ENCODE results near the gene ADAM12. TPM values are rescaled to one million over a fixed set of nuclear protein-coding genes. Genes with fewer than 3 reads are reported as not detected.

The ADAM12 gene
- total RNA-seq, 2 experiments from 2014 or later, result 1.2 to 1.5 TPM

DNA sequence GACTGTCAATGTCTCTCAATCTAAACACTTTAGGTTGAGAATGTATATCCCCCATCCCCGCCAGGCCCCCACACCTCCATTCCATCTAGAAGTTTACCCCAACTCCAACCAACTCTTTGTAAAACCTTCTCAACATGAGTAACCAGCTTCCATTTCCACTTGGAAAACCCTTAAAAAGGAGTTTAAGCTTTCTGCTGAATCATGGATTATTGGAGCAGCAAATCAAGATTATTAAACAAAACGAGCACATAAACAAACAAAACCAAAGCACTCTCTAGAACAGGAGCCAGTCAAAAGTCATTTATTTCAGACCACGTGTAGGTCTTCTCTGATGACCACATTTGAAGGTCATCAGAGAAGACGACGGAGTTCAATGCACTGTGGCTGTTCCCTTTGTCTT, 278.4 kb downstream of the ADAM12 start:
- H3K4me1 Mint-ChIP-seq (ENCODE audit: low read depth), result no peaks in the 10 kb centered on the region
- Histone ChIP-seq H3K36me3 (ENCODE audit: insufficient read depth, low read length) (no peaks in the 10 kb centered on the region), H3K9me3 (ENCODE audit: control insufficient read depth in 1 of 2, insufficient read depth in 1 of 2, low read length in 2 of 2) (peaks cover 0 to 4% of the 10 kb centered on the region in 2 experiments), H3K27me3 (ENCODE audit: control insufficient read depth in 1 of 2, insufficient read depth in 2 of 2, low read length in 2 of 2) (no peaks in the 10 kb centered on the region), H3K4me1 (ENCODE audit: insufficient read depth, low read length) (no peaks in the 10 kb centered on the region), H3K27ac (ENCODE audit: low read depth in 1 of 2, low read length in 2 of 2) (no peak overlapping the region), H3K4me3 (ENCODE audit: low read length) (no peak overlapping the region)
- TF ChIP-seq, protein P1, sequence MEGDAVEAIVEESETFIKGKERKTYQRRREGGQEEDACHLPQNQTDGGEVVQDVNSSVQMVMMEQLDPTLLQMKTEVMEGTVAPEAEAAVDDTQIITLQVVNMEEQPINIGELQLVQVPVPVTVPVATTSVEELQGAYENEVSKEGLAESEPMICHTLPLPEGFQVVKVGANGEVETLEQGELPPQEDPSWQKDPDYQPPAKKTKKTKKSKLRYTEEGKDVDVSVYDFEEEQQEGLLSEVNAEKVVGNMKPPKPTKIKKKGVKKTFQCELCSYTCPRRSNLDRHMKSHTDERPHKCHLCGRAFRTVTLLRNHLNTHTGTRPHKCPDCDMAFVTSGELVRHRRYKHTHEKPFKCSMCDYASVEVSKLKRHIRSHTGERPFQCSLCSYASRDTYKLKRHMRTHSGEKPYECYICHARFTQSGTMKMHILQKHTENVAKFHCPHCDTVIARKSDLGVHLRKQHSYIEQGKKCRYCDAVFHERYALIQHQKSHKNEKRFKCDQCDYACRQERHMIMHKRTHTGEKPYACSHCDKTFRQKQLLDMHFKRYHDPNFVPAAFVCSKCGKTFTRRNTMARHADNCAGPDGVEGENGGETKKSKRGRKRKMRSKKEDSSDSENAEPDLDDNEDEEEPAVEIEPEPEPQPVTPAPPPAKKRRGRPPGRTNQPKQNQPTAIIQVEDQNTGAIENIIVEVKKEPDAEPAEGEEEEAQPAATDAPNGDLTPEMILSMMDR (IDR thresholded peaks at IDR 0.05), result no peak
- intact Hi-C loops (cut with DNase I, micrococcal nuclease), result no loop called here
- H3K9me3 Mint-ChIP-seq, result no peaks in the 10 kb centered on the region
- H3K36me3 Mint-ChIP-seq (ENCODE audit: low read depth), result no peaks in the 10 kb centered on the region
- H3K4me3 Mint-ChIP-seq, result no peak overlapping the region
- ATAC-seq (ENCODE audit: poor library complexity) (no peak), DNase-seq (no peak)
- H3K27me3 Mint-ChIP-seq, result peaks cover 10% of the 10 kb centered on the region
- H3K27ac Mint-ChIP-seq, result no peak overlapping the region
- ChIA-PET POLR2A (no interaction called here), CTCF (interaction anchor here (1.2 kb wide), 1 partner anchor 12 kb away, joined by 3 read pairs; no protein-coding TSS in a partner anchor)

DNA sequence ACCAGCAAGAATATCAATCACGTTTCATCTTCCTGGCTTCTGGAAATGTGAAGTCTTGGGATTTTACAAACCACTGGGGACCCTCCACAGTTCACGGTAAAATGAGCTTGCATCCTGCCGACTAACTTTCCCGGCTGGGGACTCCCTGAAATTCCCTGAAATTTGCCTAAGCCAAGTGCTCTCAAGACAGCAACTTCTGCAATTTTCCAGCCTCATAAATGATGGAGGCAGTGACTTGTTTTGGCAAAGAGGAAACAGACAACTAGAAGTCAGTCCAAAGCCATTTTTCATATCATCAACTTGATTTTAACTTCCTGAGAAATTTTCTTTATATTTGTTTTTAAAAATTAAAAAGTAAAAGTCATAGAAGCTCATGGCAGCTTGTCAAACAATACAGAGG, 279.6 kb downstream of the ADAM12 start:
- H3K9me3 ChIP-seq (ENCODE audit: control insufficient read depth in 1 of 2, insufficient read depth in 1 of 2, low read length in 2 of 2), result peaks cover 0 to 4% of the 10 kb centered on the region in 2 experiments
- no peak overlapping the region for H3K27ac Mint-ChIP-seq

DNA sequence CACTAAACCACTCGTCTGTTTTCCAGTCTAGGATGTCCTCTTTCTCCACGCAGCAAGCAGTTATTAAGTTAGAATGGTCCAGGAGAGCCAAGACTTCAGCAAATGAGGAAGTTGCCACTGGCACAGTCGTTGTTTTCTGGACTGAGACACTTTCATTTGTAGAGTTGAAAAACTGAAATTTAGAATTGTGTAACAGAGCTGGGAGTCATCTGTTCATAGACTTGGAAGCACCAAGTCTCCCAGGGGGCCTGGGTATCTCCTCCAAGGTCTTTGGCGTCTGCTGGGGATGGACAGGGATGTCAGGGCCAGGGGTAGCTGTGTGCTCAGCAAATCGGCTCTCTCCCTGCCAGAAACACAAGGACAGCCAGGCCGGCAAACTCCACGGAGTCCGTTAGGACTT, 283.5 kb downstream of the ADAM12 start:
- no peaks in the 10 kb centered on the region for H3K4me1 Mint-ChIP-seq (ENCODE audit: low read depth)
- CTCF ChIA-PET, result no interaction called here
- DNase-seq, result no peak
- no peaks in the 10 kb centered on the region for H3K4me1 ChIP-seq (ENCODE audit: insufficient read depth, low read length)
- H3K27ac ChIP-seq (ENCODE audit: low read depth in 1 of 2, low read length in 2 of 2), result no peak overlapping the region
- no peaks in the 10 kb centered on the region for H3K36me3 Mint-ChIP-seq (ENCODE audit: low read depth)
- TF ChIP-seq, protein P1 (IDR thresholded peaks at IDR 0.05), result no peak
- no peaks in the 10 kb centered on the region for H3K9me3 ChIP-seq (ENCODE audit: control insufficient read depth in 1 of 2, insufficient read depth in 1 of 2, low read length in 2 of 2)
- no peak overlapping the region for H3K4me3 Mint-ChIP-seq
- H3K4me3 ChIP-seq (ENCODE audit: low read length), result no peak overlapping the region
- no peaks in the 10 kb centered on the region for H3K36me3 ChIP-seq (ENCODE audit: insufficient read depth, low read length)
- intact Hi-C loops (cut with DNase I, micrococcal nuclease), result no loop called here
- no peak for ATAC-seq (ENCODE audit: poor library complexity)
- POLR2A ChIA-PET, result no interaction called here
- no peaks in the 10 kb centered on the region for H3K27me3 Mint-ChIP-seq
- H3K9me3 Mint-ChIP-seq, result no peaks in the 10 kb centered on the region
- no peak overlapping the region for H3K27ac Mint-ChIP-seq
- H3K27me3 ChIP-seq (ENCODE audit: control insufficient read depth in 1 of 2, insufficient read depth in 2 of 2, low read length in 2 of 2), result no peaks in the 10 kb centered on the region

More for the DNA sequence above, 279.6 kb downstream of the ADAM12 start:
- ATAC-seq (ENCODE audit: poor library complexity) (no peak), DNase-seq (no peak)
- Mint-ChIP-seq H3K36me3 (ENCODE audit: low read depth) (no peaks in the 10 kb centered on the region), H3K4me1 (ENCODE audit: low read depth) (no peaks in the 10 kb centered on the region), H3K9me3 (no peaks in the 10 kb centered on the region), H3K4me3 (no peak overlapping the region), H3K27me3 (peaks cover 7% of the 10 kb centered on the region)
- intact Hi-C loops (cut with DNase I, micrococcal nuclease), result no loop called here
- Histone ChIP-seq H3K27me3 (ENCODE audit: control insufficient read depth in 1 of 2, insufficient read depth in 2 of 2, low read length in 2 of 2) (no peaks in the 10 kb centered on the region), H3K4me3 (ENCODE audit: low read length) (no peak overlapping the region), H3K27ac (ENCODE audit: low read depth in 1 of 2, low read length in 2 of 2) (no peak overlapping the region), H3K36me3 (ENCODE audit: insufficient read depth, low read length) (no peaks in the 10 kb centered on the region), H3K4me1 (ENCODE audit: insufficient read depth, low read length) (no peaks in the 10 kb centered on the region)
- ChIA-PET POLR2A (no interaction called here), CTCF (no interaction called here)
- TF ChIP-seq, protein P1 (IDR thresholded peaks at IDR 0.05), result no peak

All from CD4-positive, alpha-beta T cell (primary cell).